K562 (cell line): ENCODE results near the gene MED22. TPM values are rescaled to one million over a fixed set of nuclear protein-coding genes. Genes with fewer than 3 reads are reported as not detected.

Experiments used
- CEBPZ ChIP-seq: fragments of 150-350 bp; IDR thresholded peaks from 2 replicates; pipeline ENCODE4 v1.6.1; 2014; ENCODE audit warnings: low read depth, mild to moderate bottlenecking, low read length, borderline replicate concordance
- HMG20B ChIP-seq: fragments of 250-450 bp; sonication (Bioruptor Pico); IDR thresholded peaks from 2 replicates; pipeline ENCODE4 v1.5.0; 2021; ENCODE audit warnings: mild to moderate bottlenecking
- KDM4B ChIP-seq, 2 experiments: fragments of 450-650 bp in 1 of 2; sonication (generic) in 1 of 2; IDR thresholded peaks; 2 replicates each; pipeline ENCODE4 v1.6.1; 2016 to 2017; ENCODE audit warnings: borderline replicate concordance in 2 of 2, antibody characterized with exemption in 1 of 2, low read depth in 1 of 2, mild to moderate bottlenecking in 1 of 2
- PHB2 ChIP-seq: fragments of 450-650 bp; IDR thresholded peaks from 2 replicates; pipeline ENCODE4 v1.6.1; 2017; ENCODE audit warnings: low read depth
- POLR2AphosphoS5 ChIP-seq: IDR thresholded peaks from 2 replicates; pipeline ENCODE4 v1.6.1; 2011; ENCODE audit warnings: mild to moderate bottlenecking, low read depth, low read length, moderate library complexity; ENCODE audit not compliant: control insufficient read depth, insufficient read depth
- PREB ChIP-seq: sonication (generic); formaldehyde crosslinking; IDR thresholded peaks from 2 replicates; pipeline ENCODE4 v1.8.1; 2023; ENCODE audit warnings: mild to moderate bottlenecking, missing genetic modification reagents
- PRPF4 ChIP-seq: fragments of 200-400 bp; formaldehyde crosslinking; IDR thresholded peaks from one replicate; pipeline ENCODE4 v1.6.1; 2017; ENCODE audit warnings: low read length, low read depth, mild to moderate bottlenecking; ENCODE audit not compliant: insufficient read depth, poor library complexity, severe bottlenecking
- PTRF ChIP-seq: fragments of 450-650 bp; IDR thresholded peaks from 2 replicates; pipeline ENCODE4 v1.6.1; 2016; ENCODE audit warnings: mild to moderate bottlenecking, missing genetic modification characterization, missing compliant biosample characterization
- SMC3 ChIP-seq: conservative IDR thresholded peaks from 2 replicates; pipeline ENCODE4 v1.6.1; 2011; ENCODE audit warnings: low read depth, low read length, improper control_type of control experiment; ENCODE audit not compliant: insufficient read depth
- TEAD1 ChIP-seq, 2 experiments: fragments of 450-650 bp in 1 of 2; sonication (generic) in 1 of 2; formaldehyde crosslinking; IDR thresholded peaks; 2 replicates each; pipeline versions ENCODE4 v1.4.0 to v1.8.0; 2020 to 2022; ENCODE audit warnings: mild to moderate bottlenecking in 2 of 2, missing genetic modification reagents in 1 of 2
- TGIF2 ChIP-seq: sonication (generic); formaldehyde crosslinking; IDR thresholded peaks from 2 replicates; pipeline ENCODE4 v1.8.1; 2022; ENCODE audit warnings: mild to moderate bottlenecking, missing genetic modification reagents, moderate library complexity
- ZBTB17 ChIP-seq: fragments of 450-650 bp; formaldehyde crosslinking; IDR thresholded peaks from 2 replicates; pipeline ENCODE4 v1.4.0; 2020; ENCODE audit warnings: mild to moderate bottlenecking
- ZFX ChIP-seq: sonication (generic); formaldehyde crosslinking; IDR thresholded peaks from 2 replicates; pipeline ENCODE4 v1.8.0; 2022; ENCODE audit warnings: mild to moderate bottlenecking, missing genetic modification reagents, moderate library complexity
- ZNF134 ChIP-seq: fragments of 250-450 bp; sonication (Bioruptor Pico); conservative IDR thresholded peaks from 2 replicates; pipeline ENCODE4 v1.4.0; 2020
- ZNF3 ChIP-seq: fragments of 250-450 bp; sonication (Bioruptor Pico); IDR thresholded peaks from 2 replicates; pipeline ENCODE4 v1.5.0; 2021; ENCODE audit warnings: mild to moderate bottlenecking, moderate library complexity
- ZNF354B ChIP-seq: fragments of 250-450 bp; sonication (Bioruptor Pico); IDR thresholded peaks from 2 replicates; pipeline ENCODE4 v1.4.0; 2020
- ZNF384 ChIP-seq: IDR thresholded peaks from 2 replicates; pipeline ENCODE4 v1.6.1; 2012; ENCODE audit warnings: low read depth, low read length, improper control_type of control experiment
- ZNF518B ChIP-seq: fragments of 250-450 bp; sonication (Bioruptor Pico); IDR thresholded peaks from 2 replicates; pipeline ENCODE4 v1.5.0; 2021; ENCODE audit warnings: mild to moderate bottlenecking, moderate library complexity
- ZNF75A ChIP-seq: fragments of 450-650 bp; formaldehyde crosslinking; IDR thresholded peaks from 2 replicates; pipeline ENCODE4 v1.4.0; 2020; ENCODE audit warnings: mild to moderate bottlenecking
- ZSCAN32 ChIP-seq: fragments of 450-650 bp; formaldehyde crosslinking; IDR thresholded peaks from 2 replicates; pipeline ENCODE4 v1.4.0; 2020; ENCODE audit warnings: mild to moderate bottlenecking, moderate library complexity
- polyA plus RNA-seq, 8 experiments: library from polyadenylated mRNA; depleted of rRNA in 4 of 8; stranded (reverse) in 5 of 8; unstranded in 3 of 8; fragments of >200 nt; fragmentation: Nextera tagmentation in 2 of 8; fragmentation: Illumina TruSeq in 1 of 8; extraction: Ambion mirVana in 2 of 8; extraction: Trizol in 1 of 8; gene quantifications; 2 replicates each; pipeline versions ENCODE4 v1.2.1 to v1.2.3, GENCODE V29; 2011 to 2014; ENCODE audit warnings: inconsistent platforms in 1 of 8, missing spikeins in 1 of 8
- total RNA-seq, 7 experiments: library from RNA; depleted of rRNA in 6 of 7; stranded (reverse); fragments of >200 nt in 6 of 7; fragmentation: Illumina TruSeq in 2 of 7; extraction: Trizol in 2 of 7; gene quantifications; 2 replicates each; pipeline versions ENCODE4 v1.2.1 to v1.2.3, GENCODE V29; 2011 to 2021; ENCODE audit warnings: low replicate concordance in 1 of 7

MED22 gene
- total and polyA plus RNA-seq, 9 of the 15 experiments (the other 6 are each of a cell fraction or from before 2014, with no cell fraction given), result 0.73 to 35.6 (median 22.3) TPM

GRCh38 chr9:133351908-133352634, 4.1 kb upstream of the MED22 start (continued):
- TF ChIP-seq TEAD1 (CRISPR knock-in tag; IDR thresholded peaks at IDR 0.05) (no peak), ZNF134 (CRISPR knock-in tag) (no peak), PRPF4 (no peak), CEBPZ (no peak), HMG20B (no peak), ZBTB17 (CRISPR knock-in tag) (peak; percentile 58), ZNF354B (CRISPR knock-in tag) (no peak), ZNF518B (CRISPR knock-in tag) (no peak), POLR2AphosphoS5 (peak; percentile 71), KDM4B (IDR thresholded peaks at IDR 0.05; ENCODE audit: borderline replicate concordance in 2 of 2, low read depth in 1 of 2) (no peak), ZFX (CRISPR knock-in tag) (no peak), SMC3 (peak; percentile 38; the same call in 1 of the 2 replicates), ZNF3 (no peak), ZSCAN32 (CRISPR knock-in tag) (0 out of 2 replicates have a peak, but pooled peaks have one; percentile 15), PTRF (no peak), PHB2 (no peak), PREB (CRISPR knock-in tag) (peak; percentile 91; the same call in 1 of the 2 replicates), ZNF75A (CRISPR knock-in tag) (no peak), ZNF384 (no peak), TGIF2 (CRISPR knock-in tag) (peak; percentile 18; the same call in 1 of the 2 replicates)
